ENCODE measurements around the gene UNC119.

DNA sequence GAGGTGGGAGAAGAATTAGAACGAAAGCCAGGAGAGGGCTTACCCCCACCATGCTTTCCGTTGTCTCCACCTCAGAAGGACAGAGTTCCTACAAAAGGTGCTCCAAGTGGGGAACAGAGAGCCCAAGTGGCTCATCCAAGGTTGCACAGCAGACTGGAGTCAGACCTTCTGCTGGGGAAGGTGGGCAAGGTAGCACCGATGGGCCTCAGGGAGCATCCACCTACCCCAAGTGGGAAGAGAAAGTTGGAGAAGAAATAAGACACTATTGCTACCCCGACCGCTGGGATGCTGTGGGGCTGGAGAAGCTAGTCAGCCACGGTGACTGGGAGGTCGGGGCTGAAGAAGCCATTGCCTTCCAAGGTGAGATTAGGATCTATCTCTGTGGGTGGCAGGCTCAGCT, 21.5 kb downstream of the UNC119 start:
- TF ChIP-seq CTCF (optimal IDR thresholded peaks at IDR 0.05 in 1 of 3, IDR thresholded peaks at IDR 0.05 in 1 of 3, conservative IDR thresholded peaks at IDR 0.05 in 1 of 3; ENCODE audit: extremely low read depth in 1 of 3, insufficient read depth in 2 of 3, low read length in 3 of 3) (no peak), EZH2 (IDR thresholded peaks at IDR 0.05; ENCODE audit: low read length) (no peak)
